IMR-90 (cell line): Measurements from ENCODE around the gene TPP2. TPM values are rescaled to one million over a fixed set of nuclear protein-coding genes. Genes with fewer than 3 reads are reported as not detected.

ENCODE experiments used
- ATAC-seq: fragments of 200-7000 bp; cut with Tn5 transposase; 2 replicates; pipeline ENCODE4 v1.9.1; 2020; ENCODE audit warnings: low read depth, mild to moderate bottlenecking, moderate library complexity
- BruUV-seq: library from RNA; stranded (reverse); fragments of 400-500 nt; replicated peaks from 2 replicates; lab custom pipeline; 2021; lab: Mats Ljungman, UMichigan
- CTCF ChIA-PET: fragments of 300-600 bp; formaldehyde crosslinking; extraction: SDS; loops from one replicate; lab custom pipeline; 2021; ENCODE audit warnings: antibody characterized with exemption; lab: Yijun Ruan, JAX
- POLR2A ChIA-PET: fragments of 300-600 bp; sonication (Branson Sonifier 250); formaldehyde crosslinking; loops from one replicate; lab custom pipeline; 2022; ENCODE audit warnings: antibody characterized with exemption; ENCODE audit not compliant: unreplicated experiment; lab: Charles Lee
- DNase-seq: peaks from one replicate; pipeline ENCODE4 v3.0.0; 2013
- H2AFZ ChIP-seq: replicated peaks from 2 replicates; pipeline ENCODE3; 2013; ENCODE audit warnings: low read length, mild to moderate bottlenecking; ENCODE audit not compliant: poor library complexity
- H2AK5ac ChIP-seq: 2 replicates; pipeline ENCODE4 v1.6.1; 2013; ENCODE audit warnings: low read depth, low read length, inconsistent platforms
- H2AK9ac ChIP-seq: replicated peaks from 2 replicates; pipeline ENCODE3; 2013; ENCODE audit warnings: mild to moderate bottlenecking, low read depth, low read length, moderate library complexity; ENCODE audit not compliant: poor library complexity
- H2BK120ac ChIP-seq: 2 replicates; pipeline ENCODE4 v1.6.1; 2013; ENCODE audit warnings: low read depth, low read length, inconsistent platforms
- H2BK15ac ChIP-seq: 3 replicates; pipeline ENCODE4 v1.6.1; 2013; ENCODE audit warnings: low read depth, low read length, inconsistent platforms
- H2BK20ac ChIP-seq: 2 replicates; pipeline ENCODE4 v1.6.1; 2013; ENCODE audit warnings: low read depth, mild to moderate bottlenecking, inconsistent platforms, low read length, moderate library complexity
- H2BK5ac ChIP-seq: 2 replicates; pipeline ENCODE4 v1.6.1; 2013; ENCODE audit warnings: mild to moderate bottlenecking, low read depth, low read length, inconsistent platforms; ENCODE audit not compliant: poor library complexity, severe bottlenecking
- H3K14ac ChIP-seq: replicated peaks from 2 replicates; pipeline ENCODE4 v1.6.1; 2013; ENCODE audit warnings: low read depth, low read length, inconsistent platforms
- H3K18ac ChIP-seq: 2 replicates; pipeline ENCODE4 v1.6.1; 2013; ENCODE audit warnings: low read depth, low read length, control low read depth
- H3K23ac ChIP-seq: 2 replicates; pipeline ENCODE4 v1.6.1; 2013; ENCODE audit warnings: low read depth, low read length, inconsistent platforms
- H3K27ac ChIP-seq: 2 replicates; pipeline ENCODE4 v1.5.1; 2013; ENCODE audit warnings: mild to moderate bottlenecking, control low read depth, low read length; ENCODE audit not compliant: insufficient read depth
- H3K27me3 ChIP-seq: 2 replicates; pipeline ENCODE4 v1.6.1; 2013; ENCODE audit warnings: low read length; ENCODE audit not compliant: control insufficient read depth, insufficient read depth
- H3K36me3 ChIP-seq: 2 replicates; pipeline ENCODE4 v1.6.1; 2013; ENCODE audit warnings: low read length, mixed read lengths; ENCODE audit not compliant: control insufficient read depth, insufficient read depth
- H3K4ac ChIP-seq: 2 replicates; pipeline ENCODE4 v1.6.1; 2013; ENCODE audit warnings: low read depth, low read length, inconsistent platforms
- H3K4me1 ChIP-seq: 2 replicates; pipeline ENCODE4 v1.6.1; 2013; ENCODE audit warnings: low read length, mixed read lengths; ENCODE audit not compliant: control insufficient read depth, insufficient read depth
- H3K4me2 ChIP-seq: 2 replicates; pipeline ENCODE4 v1.6.1; 2013; ENCODE audit warnings: low read depth, mild to moderate bottlenecking, control low read depth, low read length, moderate library complexity
- H3K4me3 ChIP-seq: 2 replicates; pipeline ENCODE4 v1.5.1; 2013; ENCODE audit warnings: low read depth, mild to moderate bottlenecking, control low read depth, low read length, moderate library complexity; ENCODE audit not compliant: insufficient read depth
- H3K56ac ChIP-seq: 2 replicates; pipeline ENCODE4 v1.6.1; 2013; ENCODE audit warnings: low read length, inconsistent platforms; ENCODE audit not compliant: insufficient read depth; ENCODE audit errors: extremely low read depth
- H3K79me1 ChIP-seq, 2 experiments: 2 replicates each; pipeline ENCODE4 v1.6.1; 2013; ENCODE audit warnings: low read length in 2 of 2, inconsistent platforms in 1 of 2, low read depth in 1 of 2
- H3K9ac ChIP-seq: 2 replicates; pipeline ENCODE4 v1.6.1; 2013; ENCODE audit warnings: low read depth, low read length, control low read depth
- H3K9me1 ChIP-seq: 2 replicates; pipeline ENCODE4 v1.6.1; 2013; ENCODE audit warnings: low read length, inconsistent platforms; ENCODE audit not compliant: insufficient read depth
- H3K9me3 ChIP-seq: 2 replicates; pipeline ENCODE4 v1.6.1; 2013; ENCODE audit warnings: low read length; ENCODE audit not compliant: control insufficient read depth, insufficient read depth
- H4K20me1 ChIP-seq: 2 replicates; pipeline ENCODE4 v1.6.1; 2013; ENCODE audit warnings: low read length, inconsistent platforms; ENCODE audit not compliant: insufficient read depth
- H4K5ac ChIP-seq: 2 replicates; pipeline ENCODE4 v1.6.1; 2013; ENCODE audit warnings: mild to moderate bottlenecking, low read depth, low read length, control low read depth
- H4K8ac ChIP-seq, 2 experiments: 2 replicates each; pipeline ENCODE4 v1.6.1; 2013; ENCODE audit warnings: low read depth in 2 of 2, low read length in 2 of 2, control low read depth in 1 of 2, inconsistent platforms in 1 of 2
- H4K91ac ChIP-seq: 2 replicates; pipeline ENCODE4 v1.6.1; 2013; ENCODE audit warnings: low read depth, low read length, inconsistent platforms; ENCODE audit not compliant: insufficient read depth
- CEBPB ChIP-seq: IDR thresholded peaks from 2 replicates; pipeline ENCODE4 v1.6.1; 2012; ENCODE audit warnings: low read depth, low read length, improper control_type of control experiment
- CHD1 ChIP-seq: IDR thresholded peaks from 2 replicates; pipeline ENCODE4 v1.6.1; 2012; ENCODE audit warnings: low read depth, low read length, improper control_type of control experiment
- MAFK ChIP-seq: IDR thresholded peaks from 2 replicates; pipeline ENCODE4 v1.6.1; 2012; ENCODE audit warnings: low read depth, low read length, improper control_type of control experiment
- MAZ ChIP-seq: IDR thresholded peaks from 2 replicates; pipeline ENCODE4 v1.6.1; 2012; ENCODE audit warnings: low read depth, mild to moderate bottlenecking, low read length, improper control_type of control experiment, moderate library complexity, borderline replicate concordance
- NFE2L2 ChIP-seq: fragments of 150-350 bp; IDR thresholded peaks from 2 replicates; pipeline ENCODE4 v1.6.1; 2016; ENCODE audit warnings: low read depth, mild to moderate bottlenecking, low read length
- POLR2A ChIP-seq: IDR thresholded peaks from 2 replicates; pipeline ENCODE4 v1.6.1; 2012; ENCODE audit warnings: mild to moderate bottlenecking, low read depth, low read length
- RAD21 ChIP-seq: IDR thresholded peaks from 2 replicates; pipeline ENCODE4 v1.6.1; 2012; ENCODE audit warnings: low read length, improper control_type of control experiment
- RCOR1 ChIP-seq: IDR thresholded peaks from 2 replicates; pipeline ENCODE4 v1.6.1; 2012; ENCODE audit warnings: mild to moderate bottlenecking, low read length, improper control_type of control experiment; ENCODE audit not compliant: insufficient replicate concordance
- RFX5 ChIP-seq: IDR thresholded peaks from 2 replicates; pipeline ENCODE4 v1.8.0; 2012; ENCODE audit warnings: low read depth, mild to moderate bottlenecking, low read length, moderate library complexity
- SMC3 ChIP-seq: fragments of 150-350 bp; IDR thresholded peaks from 2 replicates; pipeline ENCODE4 v1.6.1; 2016; ENCODE audit warnings: low read depth, mild to moderate bottlenecking, antibody characterized with exemption, low read length, moderate library complexity
- WGBS, 2 experiments: methylation state at CpG; one replicate each; pipeline versions ENCODE4 v1.1.5 to v1.1.7; 2013; ENCODE audit warnings: missing lambda C conversion rate in 2 of 2; ENCODE audit not compliant: insufficient read length in 1 of 2; ENCODE audit errors: extremely low coverage in 2 of 2; 5-methylcytosine and 5-hydroxymethylcytosine counted together
- dilution Hi-C: fragments of 300-500 bp; cut with HindIII; formaldehyde crosslinking; loops from one replicate; pipeline ENCODE4 v1.14.3; 2018; ENCODE audit warnings: low sequenced_read_pairs; ENCODE audit not compliant: unreplicated experiment
- in situ Hi-C: fragments of 300-500 bp; cut with MboI; formaldehyde crosslinking; loops from 3 replicates; pipeline ENCODE4 v1.14.3; 2019; ENCODE audit warnings: low sequenced_read_pairs, inconsistent platforms, mixed read lengths
- intact Hi-C: fragments of 100-400 bp; cut with micrococcal nuclease; formaldehyde crosslinking; loops from 2 replicates; pipeline ENCODE4 v1.10.0; 2022
- polyA plus RNA-seq, 3 experiments: library from polyadenylated mRNA; depleted of rRNA; stranded (reverse); fragments of >200 nt; gene quantifications; 2 replicates each; pipeline ENCODE4 v1.2.3, GENCODE V29; 2012; ENCODE audit warnings: low replicate concordance in 1 of 3
- total RNA-seq: library from RNA; depleted of rRNA; stranded (reverse); fragments of >200 nt; gene quantifications from 2 replicates; pipeline ENCODE4 v1.2.3, GENCODE V29; 2012
- TF ChIP-seq, protein P1 (sequence below): fragments of 150-350 bp; IDR thresholded peaks from 2 replicates; pipeline ENCODE4 v1.6.1; 2016; ENCODE audit warnings: low read depth, mild to moderate bottlenecking, low read length, moderate library complexity, borderline replicate concordance
- TF ChIP-seq, protein P2 (sequence below): conservative IDR thresholded peaks from 2 replicates; pipeline ENCODE4 v1.5.1; 2012; ENCODE audit warnings: mild to moderate bottlenecking, low read depth, low read length, improper control_type of control experiment
- TF ChIP-seq, protein P3 (sequence below): fragments of 150-350 bp; IDR thresholded peaks from 2 replicates; pipeline ENCODE4 v1.6.1; 2017; ENCODE audit warnings: mild to moderate bottlenecking, antibody characterized with exemption, low read length, low read depth

The TPP2 gene
- total and polyA plus RNA-seq, 2 of the 4 experiments (the other 2 are of a cell fraction) = 27.6 to 52.9 TPM

DNA sequence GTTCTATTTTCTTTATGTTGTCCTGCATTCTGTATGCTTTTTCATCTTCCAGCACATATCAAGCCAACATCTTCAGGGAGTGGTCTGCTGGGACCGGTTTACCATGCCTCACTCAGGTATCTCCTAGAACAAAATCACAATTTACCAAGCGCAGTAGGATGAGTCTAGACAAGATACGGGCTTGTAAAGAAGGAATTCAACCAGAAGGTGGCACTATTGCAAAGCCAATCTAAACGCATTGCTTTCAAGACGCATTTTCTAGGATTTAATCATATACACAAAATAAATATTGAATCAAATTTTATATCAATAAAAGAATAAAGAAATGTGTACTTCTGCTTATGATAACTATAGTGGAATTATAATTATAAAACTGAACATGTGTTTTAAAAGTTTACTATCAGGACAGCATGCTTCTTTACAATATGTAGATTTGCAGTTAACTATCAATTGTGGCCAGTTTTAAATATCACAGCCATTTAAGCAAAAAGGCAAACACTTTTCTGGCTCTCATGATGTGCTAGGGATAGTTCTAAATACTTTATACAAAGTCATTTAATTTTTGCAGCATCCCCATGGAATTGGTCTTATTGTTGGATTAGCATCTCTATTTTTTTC lies 16.1 kb upstream of the TPP2 start:
- H3K4me2 ChIP-seq = no peak overlapping the region
- WGBS, 2 experiments = no CpG with 5 or more reads among the region's 5 CpGs
- CTCF ChIA-PET = interaction anchor here (0.5 to 0.7 kb wide), 2 partner anchors 12 to 136 kb away, joined by 3 to 4 read pairs; no protein-coding TSS in a partner anchor

More for the DNA sequence above, 16.1 kb upstream of the TPP2 start:
- BruUV-seq = no TSS peak
- Histone ChIP-seq H2BK15ac (no peak overlapping the region), H3K9me1 (no peaks in the 10 kb centered on the region), H2BK5ac (no peak overlapping the region), H4K91ac (no peak overlapping the region), H3K9me3 (no peaks in the 10 kb centered on the region), H3K79me1 (no peaks in the 10 kb centered on the region), H3K9ac (no peak overlapping the region; the same call in 1 of the 2 replicates), H3K14ac (no peak overlapping the region), H3K23ac (no peak overlapping the region), H3K18ac (no peak overlapping the region), H2BK120ac (no peak overlapping the region), H3K4me3 (no peak overlapping the region), H2AK5ac (no peak overlapping the region), H3K4ac (no peak overlapping the region), H3K27me3 (peaks cover 19% of the 10 kb centered on the region), H4K5ac (no peak overlapping the region), H3K4me1 (no peaks in the 10 kb centered on the region), H4K8ac (no peak overlapping the region), H3K27ac (no peak overlapping the region), H3K36me3 (no peaks in the 10 kb centered on the region), H3K56ac (no peak overlapping the region), H2AK9ac (no peak overlapping the region), H4K20me1 (no peaks in the 10 kb centered on the region), H2BK20ac (no peak overlapping the region), H2AFZ (no peak overlapping the region)
- in situ Hi-C loops (no loop called here), intact Hi-C loops (loop anchor here (1.0 to 2.0 kb wide), 4 partner anchors 144 to 267 kb away; partner anchors contain the start of gene TEX30), dilution Hi-C loops (no loop called here)
- peak; percentile 92 for ATAC-seq
- POLR2A ChIA-PET = no interaction called here
- TF ChIP-seq CEBPB = no peak
- TF ChIP-seq, protein P1, sequence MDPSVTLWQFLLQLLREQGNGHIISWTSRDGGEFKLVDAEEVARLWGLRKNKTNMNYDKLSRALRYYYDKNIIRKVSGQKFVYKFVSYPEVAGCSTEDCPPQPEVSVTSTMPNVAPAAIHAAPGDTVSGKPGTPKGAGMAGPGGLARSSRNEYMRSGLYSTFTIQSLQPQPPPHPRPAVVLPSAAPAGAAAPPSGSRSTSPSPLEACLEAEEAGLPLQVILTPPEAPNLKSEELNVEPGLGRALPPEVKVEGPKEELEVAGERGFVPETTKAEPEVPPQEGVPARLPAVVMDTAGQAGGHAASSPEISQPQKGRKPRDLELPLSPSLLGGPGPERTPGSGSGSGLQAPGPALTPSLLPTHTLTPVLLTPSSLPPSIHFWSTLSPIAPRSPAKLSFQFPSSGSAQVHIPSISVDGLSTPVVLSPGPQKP = no peak
- TF ChIP-seq SMC3 = peak; percentile 65
- TF ChIP-seq CHD1 = no peak
- TF ChIP-seq POLR2A = no peak
- TF ChIP-seq, protein P2, sequence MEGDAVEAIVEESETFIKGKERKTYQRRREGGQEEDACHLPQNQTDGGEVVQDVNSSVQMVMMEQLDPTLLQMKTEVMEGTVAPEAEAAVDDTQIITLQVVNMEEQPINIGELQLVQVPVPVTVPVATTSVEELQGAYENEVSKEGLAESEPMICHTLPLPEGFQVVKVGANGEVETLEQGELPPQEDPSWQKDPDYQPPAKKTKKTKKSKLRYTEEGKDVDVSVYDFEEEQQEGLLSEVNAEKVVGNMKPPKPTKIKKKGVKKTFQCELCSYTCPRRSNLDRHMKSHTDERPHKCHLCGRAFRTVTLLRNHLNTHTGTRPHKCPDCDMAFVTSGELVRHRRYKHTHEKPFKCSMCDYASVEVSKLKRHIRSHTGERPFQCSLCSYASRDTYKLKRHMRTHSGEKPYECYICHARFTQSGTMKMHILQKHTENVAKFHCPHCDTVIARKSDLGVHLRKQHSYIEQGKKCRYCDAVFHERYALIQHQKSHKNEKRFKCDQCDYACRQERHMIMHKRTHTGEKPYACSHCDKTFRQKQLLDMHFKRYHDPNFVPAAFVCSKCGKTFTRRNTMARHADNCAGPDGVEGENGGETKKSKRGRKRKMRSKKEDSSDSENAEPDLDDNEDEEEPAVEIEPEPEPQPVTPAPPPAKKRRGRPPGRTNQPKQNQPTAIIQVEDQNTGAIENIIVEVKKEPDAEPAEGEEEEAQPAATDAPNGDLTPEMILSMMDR = peak; percentile 84
- TF ChIP-seq, protein P3, sequence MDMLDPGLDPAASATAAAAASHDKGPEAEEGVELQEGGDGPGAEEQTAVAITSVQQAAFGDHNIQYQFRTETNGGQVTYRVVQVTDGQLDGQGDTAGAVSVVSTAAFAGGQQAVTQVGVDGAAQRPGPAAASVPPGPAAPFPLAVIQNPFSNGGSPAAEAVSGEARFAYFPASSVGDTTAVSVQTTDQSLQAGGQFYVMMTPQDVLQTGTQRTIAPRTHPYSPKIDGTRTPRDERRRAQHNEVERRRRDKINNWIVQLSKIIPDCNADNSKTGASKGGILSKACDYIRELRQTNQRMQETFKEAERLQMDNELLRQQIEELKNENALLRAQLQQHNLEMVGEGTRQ = no peak
- TF ChIP-seq NFE2L2 = no peak
- peak; percentile 85 for TF ChIP-seq RAD21
- no peak for TF ChIP-seq RCOR1
- TF ChIP-seq RFX5 = no peak
- TF ChIP-seq MAFK = no peak
- TF ChIP-seq MAZ = no peak
- peak; percentile 80 for DNase-seq
